Peyer's patch (tissue), 4 donors: ENCODE results near the gene BCL11A. TPM values are rescaled to one million over a fixed set of nuclear protein-coding genes. Genes with fewer than 3 reads are reported as not detected.
A peak's percentile ranks its signal among the peaks of the same experiment; 100 is the strongest.

Source experiments
- DNase-seq, 3 donors: peaks; one replicate each; pipeline ENCODE4 v3.0.0-alpha.2; 2017 to 2019
- H3K27ac ChIP-seq, 4 donors: fragments of 200-600 bp; sonication (generic); one replicate each; pipeline ENCODE4 v1.5.1; 2016 to 2019
- H3K27me3 ChIP-seq, 2 donors: fragments of 200-600 bp; sonication (generic); one replicate each; pipeline ENCODE4 v1.5.1; 2019
- H3K36me3 ChIP-seq, 3 donors: fragments of 200-600 bp; sonication (generic); one replicate each; pipeline ENCODE4 v1.5.1; 2016 to 2019
- H3K4me1 ChIP-seq, 4 donors: fragments of 200-600 bp; sonication (generic); one replicate each; pipeline ENCODE4 v1.5.1; 2016 to 2019
- H3K4me3 ChIP-seq, 4 donors: fragments of 200-600 bp; sonication (generic); 1 replicate in 3 of 4; 2 replicates in 1 of 4; pipeline ENCODE4 v1.5.1; 2016 to 2019; ENCODE audit warnings: mild to moderate bottlenecking in 1 of 4
- H3K9me3 ChIP-seq, 4 donors: fragments of 200-600 bp; sonication (generic); one replicate each; pipeline ENCODE4 v1.5.1; 2016 to 2019; ENCODE audit warnings: mild to moderate bottlenecking in 1 of 4
- POLR2A ChIP-seq, 2 donors: fragments of 450-650 bp; IDR thresholded peaks; one replicate each; pipeline ENCODE4 v1.5.1; 2017; ENCODE audit warnings: antibody characterized with exemption in 2 of 2, mild to moderate bottlenecking in 2 of 2, moderate library complexity in 2 of 2
- total RNA-seq, 4 donors: library from RNA; depleted of rRNA; stranded (reverse); fragments of >200 nt; gene quantifications; one replicate each; pipeline ENCODE4 v1.1.0, GENCODE V29; 2016
- TF ChIP-seq, protein P1 (sequence below), 6 experiments: fragments of 450-650 bp in 4 of 6; fragments of 200-600 bp in 2 of 6; sonication (generic) in 1 of 6; IDR thresholded peaks; one replicate each; pipeline ENCODE4 v1.5.1; 2017 to 2019; ENCODE audit warnings: antibody characterized with exemption in 6 of 6, mild to moderate bottlenecking in 3 of 6, moderate library complexity in 1 of 6

The BCL11A gene
- total RNA-seq, 4 donors from 2014 or later = 35.4 to 94.9 (median 68.8) TPM

DNA sequence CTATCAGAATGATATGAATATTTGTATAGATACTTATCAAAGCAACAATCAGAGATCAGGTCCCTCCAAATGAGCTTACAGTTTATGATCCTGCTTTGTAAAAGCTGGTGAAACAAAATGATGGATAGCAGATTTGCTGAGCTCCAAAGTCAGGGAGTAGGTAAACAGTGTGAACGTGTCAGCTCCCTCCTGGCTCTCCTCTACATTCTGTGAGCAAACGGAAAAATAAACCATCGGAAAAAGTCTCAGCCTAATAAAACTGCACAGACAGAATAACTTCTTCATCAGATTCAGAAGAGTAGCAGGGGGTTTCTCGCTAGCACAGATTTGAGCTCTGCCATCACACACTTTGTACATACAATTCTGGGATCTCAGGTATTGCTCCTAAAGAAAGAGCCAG lies 51.3 kb downstream of the BCL11A start:
- no peaks in the 10 kb centered on the region for H3K9me3 ChIP-seq
- H3K4me3 ChIP-seq = no peak overlapping the region
- H3K27ac ChIP-seq = peak overlapping the region in 1 of 4 donors; percentile 2
- H3K4me1 ChIP-seq = peaks cover 0 to 14% (median 2%) of the 10 kb centered on the region in 4 donors
- H3K27me3 ChIP-seq = no peaks in the 10 kb centered on the region
- TF ChIP-seq, protein P1, sequence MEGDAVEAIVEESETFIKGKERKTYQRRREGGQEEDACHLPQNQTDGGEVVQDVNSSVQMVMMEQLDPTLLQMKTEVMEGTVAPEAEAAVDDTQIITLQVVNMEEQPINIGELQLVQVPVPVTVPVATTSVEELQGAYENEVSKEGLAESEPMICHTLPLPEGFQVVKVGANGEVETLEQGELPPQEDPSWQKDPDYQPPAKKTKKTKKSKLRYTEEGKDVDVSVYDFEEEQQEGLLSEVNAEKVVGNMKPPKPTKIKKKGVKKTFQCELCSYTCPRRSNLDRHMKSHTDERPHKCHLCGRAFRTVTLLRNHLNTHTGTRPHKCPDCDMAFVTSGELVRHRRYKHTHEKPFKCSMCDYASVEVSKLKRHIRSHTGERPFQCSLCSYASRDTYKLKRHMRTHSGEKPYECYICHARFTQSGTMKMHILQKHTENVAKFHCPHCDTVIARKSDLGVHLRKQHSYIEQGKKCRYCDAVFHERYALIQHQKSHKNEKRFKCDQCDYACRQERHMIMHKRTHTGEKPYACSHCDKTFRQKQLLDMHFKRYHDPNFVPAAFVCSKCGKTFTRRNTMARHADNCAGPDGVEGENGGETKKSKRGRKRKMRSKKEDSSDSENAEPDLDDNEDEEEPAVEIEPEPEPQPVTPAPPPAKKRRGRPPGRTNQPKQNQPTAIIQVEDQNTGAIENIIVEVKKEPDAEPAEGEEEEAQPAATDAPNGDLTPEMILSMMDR (IDR thresholded peaks at IDR 0.05) = no peak
- no peak for TF ChIP-seq POLR2A (IDR thresholded peaks at IDR 0.05)
- no peak for DNase-seq
- H3K36me3 ChIP-seq = no peaks in the 10 kb centered on the region

DNA sequence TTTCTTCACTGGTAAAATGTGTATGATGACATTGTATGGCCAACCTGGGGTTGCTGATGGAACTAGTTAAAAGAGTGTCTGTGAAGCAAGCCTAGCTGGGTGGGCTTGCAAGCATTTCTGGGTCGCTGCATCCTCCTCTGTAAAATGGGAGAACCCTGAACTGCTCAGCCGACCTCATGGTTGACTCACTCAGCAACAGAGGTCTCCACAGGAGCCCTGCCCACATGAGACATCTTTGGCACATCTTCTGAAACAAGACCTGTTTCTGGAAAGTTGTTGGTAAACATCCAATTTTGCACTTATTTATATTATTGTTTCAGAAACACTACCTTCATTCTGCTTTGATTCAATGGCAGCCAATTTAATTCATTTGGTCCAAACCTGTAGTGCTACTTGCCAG lies 52.6 kb downstream of the BCL11A start:
- H3K9me3 ChIP-seq = no peaks in the 10 kb centered on the region
- peak overlapping the region in 1 of 4 donors; percentile 78 for H3K27ac ChIP-seq
- TF ChIP-seq POLR2A (IDR thresholded peaks at IDR 0.05) = no peak
- TF ChIP-seq, protein P1 (IDR thresholded peaks at IDR 0.05) = no peak
- no peak overlapping the region for H3K4me3 ChIP-seq
- H3K27me3 ChIP-seq = no peaks in the 10 kb centered on the region
- peaks cover 0 to 9% (median 2%) of the 10 kb centered on the region in 4 donors for H3K4me1 ChIP-seq
- no peak for DNase-seq
- H3K36me3 ChIP-seq = no peaks in the 10 kb centered on the region

- Histone ChIP-seq H3K36me3 (no peaks in the 10 kb centered on the region), H3K27me3 (no peaks in the 10 kb centered on the region), H3K4me1 (peaks cover 0 to 9% (median 6%) of the 10 kb centered on the region in 4 donors), H3K9me3 (no peaks in the 10 kb centered on the region), H3K27ac (peak overlapping the region in 2 of 4 donors; percentile 62 to 78), H3K4me3 (no peak overlapping the region)
- DNase-seq = no peak
- TF ChIP-seq POLR2A (IDR thresholded peaks at IDR 0.05) = no peak
- TF ChIP-seq, protein P1 (IDR thresholded peaks at IDR 0.05) = no peak
Measured at GRCh38 chr2:60499651-60500265, 53.7 kb downstream of the BCL11A start.

GRCh38 chr2:60498816-60499429 lies 54.5 kb downstream of the BCL11A start:
- no peak overlapping the region for H3K4me3 ChIP-seq
- no peaks in the 10 kb centered on the region for H3K36me3 ChIP-seq
- peak overlapping the region in 2 of 4 donors; percentile 62 to 78 for H3K27ac ChIP-seq
- TF ChIP-seq, protein P1 (IDR thresholded peaks at IDR 0.05) = no peak
- no peak for TF ChIP-seq POLR2A (IDR thresholded peaks at IDR 0.05)
- DNase-seq = peak in 1 of 3 donors; percentile 56
- peaks cover 0 to 16% (median 8%) of the 10 kb centered on the region in 4 donors for H3K4me1 ChIP-seq
- H3K27me3 ChIP-seq = no peaks in the 10 kb centered on the region
- no peaks in the 10 kb centered on the region for H3K9me3 ChIP-seq

- no peaks in the 10 kb centered on the region for H3K9me3 ChIP-seq
- peaks cover 0 to 21% (median 9%) of the 10 kb centered on the region in 4 donors for H3K4me1 ChIP-seq
- no peak for TF ChIP-seq POLR2A (IDR thresholded peaks at IDR 0.05)
- TF ChIP-seq, protein P1 (IDR thresholded peaks at IDR 0.05) = no peak
Measured at GRCh38 chr2:60498127-60498815, 55.2 kb downstream of the BCL11A start.

More at GRCh38 chr2:60498127-60498815, 55.2 kb downstream of the BCL11A start:
- no peak for DNase-seq
- Histone ChIP-seq H3K27ac (peak overlapping the region in 2 of 4 donors; percentile 34 to 78), H3K36me3 (no peaks in the 10 kb centered on the region), H3K27me3 (no peaks in the 10 kb centered on the region), H3K4me3 (no peak overlapping the region)
